Measurements from ENCODE around the gene GGNBP2.

The GGNBP2 gene

GRCh38 chr17:36632916-36633771 is 88.4 kb downstream of the GGNBP2 start:
- no peak for DNase-seq (ENCODE audit: low read depth in 2 of 2)
